ENCODE data around the gene FLII.

DNA sequence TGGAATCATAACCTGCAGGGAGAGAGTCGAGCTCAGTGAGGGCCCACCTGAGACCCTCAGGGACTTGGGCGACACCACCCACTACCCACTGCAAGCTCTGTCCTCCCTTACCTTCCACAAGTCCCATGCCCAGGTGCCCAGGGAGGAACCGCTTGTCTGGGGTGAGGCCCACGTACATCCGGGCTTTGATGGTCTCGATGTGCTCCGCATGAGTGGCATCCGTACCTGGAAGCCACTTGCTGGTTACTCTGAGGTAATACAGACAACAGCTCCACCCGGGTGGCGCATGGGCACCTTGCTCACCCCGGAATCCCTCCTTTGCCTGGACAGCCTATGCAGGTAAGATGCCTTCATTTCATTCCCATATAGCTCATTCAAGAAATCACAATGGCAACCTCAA is 26.8 kb upstream of the FLII start:
- TF ChIP-seq, protein P1, sequence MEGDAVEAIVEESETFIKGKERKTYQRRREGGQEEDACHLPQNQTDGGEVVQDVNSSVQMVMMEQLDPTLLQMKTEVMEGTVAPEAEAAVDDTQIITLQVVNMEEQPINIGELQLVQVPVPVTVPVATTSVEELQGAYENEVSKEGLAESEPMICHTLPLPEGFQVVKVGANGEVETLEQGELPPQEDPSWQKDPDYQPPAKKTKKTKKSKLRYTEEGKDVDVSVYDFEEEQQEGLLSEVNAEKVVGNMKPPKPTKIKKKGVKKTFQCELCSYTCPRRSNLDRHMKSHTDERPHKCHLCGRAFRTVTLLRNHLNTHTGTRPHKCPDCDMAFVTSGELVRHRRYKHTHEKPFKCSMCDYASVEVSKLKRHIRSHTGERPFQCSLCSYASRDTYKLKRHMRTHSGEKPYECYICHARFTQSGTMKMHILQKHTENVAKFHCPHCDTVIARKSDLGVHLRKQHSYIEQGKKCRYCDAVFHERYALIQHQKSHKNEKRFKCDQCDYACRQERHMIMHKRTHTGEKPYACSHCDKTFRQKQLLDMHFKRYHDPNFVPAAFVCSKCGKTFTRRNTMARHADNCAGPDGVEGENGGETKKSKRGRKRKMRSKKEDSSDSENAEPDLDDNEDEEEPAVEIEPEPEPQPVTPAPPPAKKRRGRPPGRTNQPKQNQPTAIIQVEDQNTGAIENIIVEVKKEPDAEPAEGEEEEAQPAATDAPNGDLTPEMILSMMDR (IDR thresholded peaks at IDR 0.05) = no peak
- no peak for TF ChIP-seq POLR2A (IDR thresholded peaks at IDR 0.05)
